ENCODE measurements around the gene KL.

Gene KL

DNA sequence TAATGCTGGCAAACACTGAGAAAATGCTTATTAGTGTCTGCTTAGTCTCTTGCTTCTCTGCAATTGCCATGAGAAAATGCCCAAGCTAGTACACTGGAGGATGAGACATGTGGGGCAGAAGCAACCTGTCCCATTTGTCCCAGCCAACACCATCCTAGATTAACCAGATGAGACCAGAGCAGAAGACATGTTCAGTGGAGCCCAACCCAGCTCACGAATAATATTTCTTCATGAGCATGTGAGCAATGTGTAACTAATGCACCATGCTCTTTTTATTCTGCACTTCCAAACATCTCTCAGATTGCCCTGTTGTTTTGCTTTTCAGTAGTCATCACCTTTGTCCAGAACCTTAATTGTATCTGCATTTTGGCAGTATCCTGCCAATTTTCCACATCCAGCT, 21.4 kb downstream of the KL start:
- DNase-seq (ENCODE audit: low read depth): no peak

DNA sequence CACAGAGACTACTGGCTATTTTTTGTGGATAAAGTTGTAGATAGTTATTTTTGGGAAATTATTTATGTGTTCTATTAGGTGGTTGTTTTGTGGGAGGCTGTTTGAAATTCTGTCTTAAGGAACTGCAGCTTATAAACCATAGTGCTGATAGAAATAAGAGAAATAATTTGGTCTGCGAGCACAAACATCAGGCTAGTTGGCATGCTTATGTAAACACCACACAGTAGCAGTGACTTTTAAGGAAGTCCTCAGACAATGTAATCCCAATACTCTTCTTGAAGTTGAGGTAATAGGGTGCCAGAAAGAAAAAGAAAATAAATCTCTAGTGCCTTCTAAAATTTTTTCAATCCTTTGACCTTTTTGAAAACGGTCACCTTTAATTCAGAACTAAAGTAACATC, 23.9 kb downstream of the KL start:
- DNase-seq (ENCODE audit: low read depth): no peak

DNA sequence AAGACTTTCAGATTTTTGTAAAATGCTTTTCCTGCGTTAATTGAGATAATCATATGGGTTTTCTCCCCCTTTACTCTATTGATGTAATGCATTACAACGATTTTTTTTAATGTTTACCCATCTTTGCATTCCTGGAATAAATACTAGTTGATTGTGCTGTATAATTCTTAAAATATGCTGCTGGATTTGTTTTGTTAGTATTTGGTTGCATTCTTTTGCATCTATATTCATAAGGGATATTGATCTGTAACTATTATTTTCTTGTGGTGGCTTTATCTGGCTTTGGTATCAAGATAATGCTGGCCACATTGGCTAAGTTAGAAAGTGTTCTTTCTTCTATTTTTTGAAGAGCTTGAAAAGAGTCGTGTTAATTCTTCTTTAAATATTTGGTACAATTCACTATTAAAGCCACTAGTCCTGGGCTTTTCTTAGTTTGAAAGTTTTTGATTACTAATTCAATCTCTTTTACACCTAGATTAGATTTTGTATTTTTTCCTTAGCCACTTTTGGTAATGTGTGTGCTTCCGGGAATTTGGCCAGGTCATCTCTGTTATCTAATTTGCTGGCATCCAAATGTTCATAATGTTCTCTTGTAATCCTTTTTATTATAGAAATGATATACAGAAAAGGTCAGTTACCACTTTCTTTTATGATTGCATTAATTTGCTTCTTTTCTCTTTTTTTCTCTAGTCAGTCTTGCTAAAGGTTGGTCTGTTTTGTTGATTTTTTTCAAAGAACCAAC, 29.8 kb downstream of the KL start:
- no peak for DNase-seq (ENCODE audit: low read depth)

DNA sequence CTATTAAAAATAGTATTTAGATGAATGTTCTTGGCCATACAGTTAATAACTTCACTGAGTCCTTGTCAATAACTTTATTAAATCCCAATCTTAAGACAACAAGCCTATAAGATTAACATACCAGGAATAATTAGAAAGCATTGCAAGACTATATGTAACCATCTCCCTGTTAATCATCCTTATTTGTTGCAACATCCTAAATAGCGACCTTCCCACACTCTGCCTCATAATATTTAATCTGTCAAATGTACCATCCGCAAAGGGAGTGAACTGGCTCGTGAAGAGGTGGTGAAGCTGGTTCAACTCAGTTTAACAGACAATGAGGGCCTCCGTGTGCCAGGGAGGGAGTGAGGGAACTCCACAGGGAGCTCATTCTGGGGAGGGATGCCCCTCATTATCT, 33.9 kb downstream of the KL start:
- no peak for DNase-seq (ENCODE audit: low read depth)

DNA sequence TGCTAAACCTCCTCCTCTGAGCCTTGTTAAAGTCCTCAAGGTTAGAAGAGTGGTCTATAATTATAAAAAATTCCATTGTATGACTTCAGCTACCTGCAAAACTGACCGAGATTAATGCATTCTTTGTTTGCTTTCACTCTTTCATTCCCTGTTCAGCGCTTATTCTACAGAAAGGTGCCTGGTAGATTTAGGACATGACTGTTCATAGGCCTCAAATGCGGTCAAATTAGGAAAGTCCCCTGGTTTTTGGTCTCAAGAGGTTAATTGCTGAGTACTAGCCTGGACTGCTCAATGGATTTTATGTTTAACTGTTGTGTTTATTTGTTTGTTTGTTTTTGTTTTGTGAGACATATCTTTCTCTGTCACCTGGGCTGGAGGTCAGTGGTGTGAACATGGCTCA, 35.4 kb downstream of the KL start:
- no peak for DNase-seq (ENCODE audit: low read depth)

DNA sequence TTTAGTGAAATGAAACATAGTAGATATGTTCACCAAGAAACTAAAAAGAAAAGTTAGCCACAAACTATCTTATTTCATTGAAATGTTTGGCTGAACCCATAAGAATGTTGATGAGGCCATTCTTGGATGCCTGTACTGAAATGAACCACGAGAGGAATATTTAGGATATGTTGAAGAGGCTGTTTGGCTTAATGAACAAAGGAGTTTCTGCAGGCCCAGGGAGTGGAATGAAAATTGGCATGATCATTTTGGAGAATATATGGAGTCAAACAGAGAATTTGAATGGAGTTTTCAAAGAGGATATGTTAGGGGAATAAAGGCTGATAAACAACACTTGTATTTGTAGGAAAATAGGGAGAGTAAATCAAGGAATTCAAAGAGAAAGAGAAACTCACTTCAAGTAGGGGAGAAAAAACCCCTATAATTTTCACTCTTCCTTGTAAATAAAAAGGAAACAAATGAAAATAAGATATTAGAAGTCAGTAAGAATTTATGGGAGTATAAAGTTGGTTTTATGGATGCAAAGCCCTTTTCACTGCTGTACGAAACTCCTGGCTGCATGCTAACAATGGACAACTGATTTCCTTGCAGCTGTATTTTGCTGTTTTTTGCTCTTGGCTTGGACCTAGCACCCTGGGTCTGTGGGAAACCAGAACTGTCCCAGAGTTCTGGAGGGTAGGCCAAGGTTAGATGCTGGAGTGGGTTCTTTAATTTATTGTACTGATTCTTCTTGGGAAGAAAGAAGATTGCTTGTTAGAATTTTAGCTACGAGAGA, 36.5 kb downstream of the KL start:
- peak; percentile 70 for DNase-seq (ENCODE audit: low read depth)

DNA sequence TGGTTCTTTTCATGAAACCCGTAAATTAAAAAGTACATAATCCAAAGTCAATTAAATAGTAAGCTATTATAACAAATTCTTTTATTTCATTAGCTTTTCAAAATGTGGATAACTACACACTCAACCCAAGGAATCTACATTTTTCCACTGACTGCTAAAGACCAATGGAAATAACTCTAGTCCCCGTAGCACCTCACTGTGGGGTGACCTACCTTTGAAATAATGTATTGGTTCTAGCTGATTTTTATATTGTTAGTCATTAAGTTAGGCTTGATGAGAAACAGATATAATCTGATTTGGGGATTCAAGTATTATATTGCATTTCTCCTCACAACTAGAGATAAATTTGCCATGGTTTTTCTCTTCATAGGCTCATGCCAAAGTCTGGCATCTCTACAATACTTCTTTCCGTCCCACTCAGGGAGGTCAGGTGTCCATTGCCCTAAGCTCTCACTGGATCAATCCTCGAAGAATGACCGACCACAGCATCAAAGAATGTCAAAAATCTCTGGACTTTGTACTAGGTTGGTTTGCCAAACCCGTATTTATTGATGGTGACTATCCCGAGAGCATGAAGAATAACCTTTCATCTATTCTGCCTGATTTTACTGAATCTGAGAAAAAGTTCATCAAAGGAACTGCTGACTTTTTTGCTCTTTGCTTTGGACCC, 37.3 kb downstream of the KL start:
- no peak for DNase-seq (ENCODE audit: low read depth)

DNA sequence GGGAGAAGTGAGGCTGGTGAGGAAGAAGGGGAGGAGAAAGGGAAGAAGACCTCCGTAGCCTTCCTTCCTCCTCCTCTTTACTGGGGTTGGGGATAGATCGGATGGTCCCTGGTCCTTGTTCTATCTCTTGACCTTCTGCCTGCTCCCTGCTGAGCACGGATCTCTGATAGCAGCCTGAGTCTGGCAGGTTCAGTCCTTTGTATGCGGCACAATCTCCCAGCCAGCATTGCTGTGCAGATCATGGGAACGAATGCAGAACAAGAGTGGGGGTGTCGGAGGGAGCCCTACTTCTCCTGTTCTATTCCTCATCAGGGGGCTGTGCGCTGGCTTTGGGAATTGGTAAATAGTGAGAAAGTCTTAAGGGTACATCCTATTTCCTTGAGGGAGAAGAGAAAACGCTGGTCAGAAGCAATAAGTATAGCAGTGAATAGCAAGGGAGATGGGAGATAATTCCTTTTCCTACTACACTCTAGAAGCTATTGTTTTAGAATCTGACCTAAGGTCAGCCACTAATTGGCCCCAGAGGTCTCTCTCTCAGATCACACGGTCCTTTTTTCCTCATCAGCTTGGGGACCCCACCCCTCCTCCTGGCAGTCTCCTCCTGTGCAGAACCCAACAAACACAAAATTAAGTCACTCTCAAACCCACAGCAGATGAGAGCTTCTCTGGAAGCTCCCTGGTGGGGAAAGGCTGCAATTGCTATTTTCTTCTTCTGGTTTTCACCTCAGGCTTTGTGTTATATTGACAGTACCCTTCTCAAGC, 41.0 kb downstream of the KL start:
- DNase-seq (ENCODE audit: low read depth): no peak

DNA sequence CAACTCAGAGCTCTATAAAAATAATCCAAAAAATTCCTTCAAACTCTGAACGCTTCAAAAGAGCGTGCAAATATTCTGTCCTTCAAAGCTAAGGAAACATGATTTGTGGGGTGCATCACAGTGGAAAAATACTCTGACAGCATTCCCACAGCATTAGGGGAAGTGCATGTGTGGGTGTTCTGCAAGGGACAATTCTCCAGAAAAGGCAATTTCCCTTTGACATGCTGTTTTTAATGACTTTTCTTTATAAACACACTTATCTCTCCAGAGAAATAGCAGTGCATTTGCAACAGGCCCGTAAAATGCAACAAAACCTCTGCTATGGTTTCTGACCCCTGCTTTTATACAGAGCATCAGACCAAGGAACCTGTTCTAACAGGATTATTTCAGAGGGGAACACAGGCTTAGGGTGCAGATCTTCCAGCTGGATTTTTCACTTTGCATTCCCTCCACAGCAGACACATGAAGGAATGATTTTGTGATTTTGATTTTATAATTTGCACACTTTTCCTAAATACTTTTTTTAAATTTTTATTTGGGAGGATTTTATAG, 42.6 kb downstream of the KL start:
- no peak for DNase-seq (ENCODE audit: low read depth)

DNA sequence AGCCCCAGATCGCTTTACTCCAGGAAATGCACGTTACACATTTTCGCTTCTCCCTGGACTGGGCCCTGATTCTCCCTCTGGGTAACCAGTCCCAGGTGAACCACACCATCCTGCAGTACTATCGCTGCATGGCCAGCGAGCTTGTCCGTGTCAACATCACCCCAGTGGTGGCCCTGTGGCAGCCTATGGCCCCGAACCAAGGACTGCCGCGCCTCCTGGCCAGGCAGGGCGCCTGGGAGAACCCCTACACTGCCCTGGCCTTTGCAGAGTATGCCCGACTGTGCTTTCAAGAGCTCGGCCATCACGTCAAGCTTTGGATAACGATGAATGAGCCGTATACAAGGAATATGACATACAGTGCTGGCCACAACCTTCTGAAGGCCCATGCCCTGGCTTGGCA, 44.6 kb downstream of the KL start:
- DNase-seq (ENCODE audit: low read depth): no peak

DNA sequence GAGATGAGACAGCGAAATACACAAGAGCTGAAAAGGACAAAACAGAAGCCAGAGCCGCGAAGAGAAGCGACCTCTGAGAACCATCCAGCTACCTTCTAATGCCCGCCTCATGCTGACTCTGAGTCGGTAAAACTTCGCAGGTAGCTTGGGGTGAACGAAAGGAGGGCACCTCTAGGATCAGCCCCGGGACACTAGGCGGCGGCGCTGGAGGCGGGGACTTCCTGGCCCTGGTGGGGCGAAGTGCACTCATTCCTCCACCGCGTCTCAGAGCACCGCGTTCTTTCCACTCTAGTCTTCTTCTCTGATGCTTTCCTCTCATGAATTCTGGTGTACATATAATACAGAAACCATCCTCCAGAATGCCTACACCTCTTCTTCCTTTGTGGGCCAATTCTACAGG, 50.1 kb downstream of the KL start:
- no peak for DNase-seq (ENCODE audit: low read depth)

DNA sequence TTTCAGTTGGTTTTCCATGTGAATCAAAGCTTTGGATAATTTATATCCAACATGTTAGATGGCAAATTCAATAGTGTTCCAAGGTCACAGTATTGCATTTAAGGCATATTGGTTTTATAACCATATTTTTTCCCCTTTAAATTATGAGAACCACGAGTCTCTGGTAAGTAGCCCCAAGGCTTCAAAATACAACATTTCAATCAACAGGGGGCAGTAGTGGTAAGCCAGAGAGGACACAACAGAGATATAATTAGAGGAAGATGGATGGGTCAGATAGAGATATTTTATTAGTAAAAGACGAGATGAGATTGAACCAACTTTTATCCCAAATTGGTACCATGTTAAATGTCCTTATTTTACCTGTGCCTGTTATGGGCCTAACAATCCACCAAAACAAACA, 53.1 kb downstream of the KL start:
- no peak for DNase-seq (ENCODE audit: low read depth)

DNA sequence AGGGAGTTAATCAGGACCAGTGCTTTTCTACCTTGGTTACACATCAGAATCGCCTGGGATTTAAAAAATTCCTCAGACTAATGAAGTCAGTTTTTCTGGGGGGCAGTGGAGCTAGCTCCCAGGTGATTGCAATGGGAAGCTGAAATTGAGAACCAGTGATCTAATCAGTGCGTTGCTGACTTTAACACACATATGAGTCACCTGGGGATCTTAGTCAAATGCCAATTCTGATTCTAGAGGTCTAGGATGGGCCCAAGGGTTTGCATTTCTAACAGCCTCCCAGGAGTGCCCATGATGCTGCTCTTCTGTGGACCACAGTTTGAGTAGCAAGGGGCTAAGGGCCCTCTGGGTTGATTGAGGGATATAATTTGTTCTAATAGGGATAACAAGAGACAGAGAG, 54.5 kb downstream of the KL start:
- DNase-seq (ENCODE audit: low read depth): no peak

DNA sequence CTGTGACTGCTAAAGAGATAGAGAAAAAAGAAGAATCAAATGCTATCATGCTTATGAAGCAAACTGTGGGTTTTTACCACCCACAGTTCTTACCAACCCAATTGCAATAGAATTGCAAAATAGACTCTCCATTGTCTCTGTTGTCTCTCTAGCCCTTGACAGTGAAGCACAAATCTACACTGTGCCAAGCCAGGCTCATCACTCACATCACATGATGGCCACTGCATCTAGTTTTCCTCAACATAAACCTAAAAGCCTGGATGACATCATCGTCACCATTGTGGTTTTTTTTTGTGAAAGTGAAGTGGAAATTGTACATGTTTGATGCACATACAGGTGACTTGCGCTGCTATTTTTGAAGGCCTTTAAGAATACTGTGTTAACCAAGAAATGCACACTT, 56.1 kb downstream of the KL start:
- no peak for DNase-seq (ENCODE audit: low read depth)

DNA sequence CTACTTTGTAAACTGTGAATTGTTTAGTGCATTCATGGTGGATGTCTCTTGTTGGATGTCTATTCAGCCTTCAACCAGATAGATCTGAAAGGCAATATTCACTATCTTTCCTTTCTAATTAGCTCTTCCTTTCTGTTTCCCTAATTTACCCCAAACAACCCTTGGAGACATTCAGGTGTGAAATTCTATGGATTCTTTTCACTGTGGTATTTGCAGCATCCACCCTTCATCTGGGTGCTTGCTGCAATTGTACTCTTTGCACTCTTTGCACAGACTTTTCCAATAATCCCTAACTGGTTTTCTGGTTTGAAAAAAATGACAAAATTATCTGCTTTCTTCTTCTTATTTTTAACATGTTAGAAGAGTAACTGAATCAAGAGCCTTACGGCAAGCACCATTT, 56.5 kb downstream of the KL start:
- no peak for DNase-seq (ENCODE audit: low read depth)

DNA sequence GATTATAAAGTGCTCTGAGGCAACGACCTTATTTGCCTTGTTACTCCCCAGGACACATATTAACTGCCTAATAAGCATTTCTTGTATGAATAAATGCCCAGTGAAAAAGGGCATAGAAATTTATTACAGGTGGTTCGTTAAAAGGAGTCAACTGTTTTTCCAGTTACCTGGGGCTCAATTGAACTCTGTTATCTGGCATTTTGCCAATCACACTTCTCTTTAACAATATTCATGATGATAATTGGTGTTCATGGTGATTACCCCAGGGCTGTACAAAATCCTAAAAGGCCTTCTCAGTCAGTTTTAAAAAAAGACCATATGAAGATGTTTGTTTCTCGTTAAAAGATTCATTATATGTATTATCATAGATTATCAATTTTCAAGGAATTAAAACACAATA, 57.1 kb downstream of the KL start:
- no peak for DNase-seq (ENCODE audit: low read depth)

DNA sequence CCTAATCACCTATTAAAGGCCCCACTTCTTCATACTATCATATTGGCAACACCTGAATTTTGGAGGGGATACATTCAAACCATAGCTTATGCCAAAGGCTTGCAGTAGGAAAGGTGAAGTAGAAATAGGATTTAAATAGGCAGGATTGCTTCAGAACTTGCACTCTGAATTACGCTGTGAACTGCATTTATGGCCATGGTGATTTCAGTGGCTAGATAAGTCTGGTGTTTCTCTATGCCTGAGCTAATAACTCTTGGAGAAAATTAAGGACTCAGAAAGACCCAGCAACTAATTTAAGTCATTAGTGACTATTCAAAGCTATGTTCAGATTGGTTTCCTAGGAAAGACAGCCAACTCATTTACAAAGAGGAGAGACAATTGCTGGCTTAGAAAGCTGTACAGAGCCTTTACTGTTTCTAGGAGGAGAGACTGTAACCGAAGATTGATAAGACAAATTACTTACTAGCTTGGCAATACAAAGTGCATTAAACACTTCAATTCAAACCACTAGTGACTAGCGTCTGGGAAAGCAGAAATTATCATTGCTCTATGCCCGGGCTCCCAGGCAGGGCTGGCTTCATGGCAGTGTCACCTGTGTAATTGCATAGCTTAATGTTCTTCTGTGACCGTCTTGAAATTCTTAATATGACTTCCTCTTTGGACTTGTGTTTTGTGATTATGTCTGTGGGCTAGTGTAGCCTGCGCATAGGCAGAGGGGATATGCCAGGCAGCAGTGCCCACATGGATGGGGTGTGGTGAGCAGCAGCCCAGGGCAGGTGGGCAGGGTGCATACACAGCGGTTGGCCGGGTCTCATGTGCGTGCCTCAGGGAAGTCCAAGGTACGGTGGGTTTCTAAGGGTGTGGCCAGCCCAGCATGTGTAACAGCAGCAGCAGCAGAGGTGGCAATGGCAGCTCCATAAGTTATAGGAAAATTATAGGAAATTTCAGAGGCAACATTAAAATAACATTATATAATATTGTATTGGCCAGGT, 60.1 kb downstream of the KL start:
- DNase-seq (ENCODE audit: low read depth): no peak

DNA sequence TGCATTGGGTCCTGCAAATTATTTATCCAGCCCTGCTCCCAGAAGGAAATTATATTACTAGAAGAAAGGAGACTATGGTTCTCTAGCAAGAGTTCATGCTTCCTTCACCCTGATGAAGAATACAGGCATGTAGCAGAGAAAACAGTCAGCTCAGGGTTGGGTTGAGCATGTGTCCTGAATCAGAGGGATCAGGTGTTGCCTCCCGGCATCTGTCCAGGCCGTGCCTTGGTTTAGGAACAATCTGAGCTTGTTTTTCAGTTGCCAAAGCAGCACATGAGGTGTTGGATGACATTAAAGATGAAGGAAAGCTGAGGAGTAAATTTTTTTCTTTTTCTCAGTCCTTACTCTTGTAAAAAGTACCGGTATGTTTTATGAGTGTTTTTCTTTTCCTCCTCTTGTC, 62.0 kb downstream of the KL start:
- DNase-seq (ENCODE audit: low read depth): no peak

DNA sequence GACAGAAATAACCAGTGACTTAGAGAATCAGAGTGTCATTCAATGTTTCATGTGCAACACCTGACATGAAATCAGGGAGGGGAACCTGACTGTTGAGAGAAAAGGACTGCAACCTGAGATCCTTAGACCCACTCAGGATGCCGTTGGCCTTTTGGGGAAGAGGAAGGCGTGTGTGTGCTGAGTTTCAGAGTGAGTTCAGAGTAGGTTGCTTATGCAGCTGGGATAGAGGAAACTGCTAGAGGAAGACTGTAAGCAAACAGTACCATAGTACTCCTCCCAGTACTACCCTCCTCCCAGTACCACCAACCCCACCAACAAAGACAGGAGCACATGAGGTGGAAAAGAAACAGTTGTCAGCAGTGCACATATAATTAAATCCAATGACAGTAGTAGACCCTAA, 63.7 kb downstream of the KL start:
- DNase-seq (ENCODE audit: low read depth): no peak

DNA sequence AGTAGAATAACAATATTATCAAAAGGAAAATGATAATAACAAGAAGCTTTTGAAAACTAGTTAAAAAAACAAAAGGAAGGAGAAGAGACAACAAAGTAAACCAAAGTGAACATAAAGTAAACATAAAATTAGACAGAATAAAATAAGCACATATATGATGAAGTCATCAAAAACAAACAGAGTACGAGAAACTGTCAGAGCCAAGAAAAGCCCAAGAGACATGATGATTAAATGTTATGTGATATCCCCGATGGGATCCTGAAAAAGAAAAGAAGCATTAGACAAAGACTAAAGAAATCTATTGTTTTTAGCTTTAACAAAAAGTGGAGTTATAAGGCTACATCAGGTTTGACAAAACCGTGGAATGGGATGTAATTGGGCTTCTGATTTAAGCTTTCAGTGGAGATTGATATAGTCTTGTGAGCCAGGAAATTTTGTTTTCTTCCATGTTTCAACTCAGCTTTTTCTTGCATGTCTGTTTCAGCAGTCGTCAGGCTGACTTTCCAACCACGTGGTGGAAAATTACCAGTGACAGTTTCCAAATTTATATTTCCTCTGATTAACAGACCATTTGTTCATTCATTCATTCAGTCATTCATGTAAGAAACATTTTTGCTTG, 64.9 kb downstream of the KL start:
- DNase-seq (ENCODE audit: low read depth): peak; percentile 48

DNA sequence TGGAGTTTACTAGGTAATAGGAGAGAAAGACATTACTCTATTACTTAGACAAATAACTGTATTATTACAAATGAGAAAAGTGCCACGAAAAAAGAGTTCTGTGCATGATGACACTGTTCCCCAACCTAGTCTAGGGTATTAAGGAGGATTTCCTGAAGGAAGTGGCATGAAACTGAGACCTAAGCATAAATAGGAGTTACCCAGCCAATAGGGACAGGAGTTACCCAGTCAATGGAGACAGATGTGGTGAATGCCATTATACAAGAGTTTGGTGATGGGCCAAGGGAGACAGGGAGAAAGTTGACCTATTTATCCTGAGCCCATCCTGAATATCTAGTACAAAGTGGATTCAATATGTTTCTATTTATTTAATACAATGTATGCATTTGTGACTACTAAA, 65.4 kb downstream of the KL start:
- no peak for DNase-seq (ENCODE audit: low read depth)

Data from fibroblast of gingiva (primary cell).